Liver (tissue), 3 donors: ENCODE results near the gene SPON2.

Source experiments
- FOXA1 ChIP-seq: IDR thresholded peaks from 2 replicates; pipeline ENCODE4 v1.6.1; 2016; ENCODE audit warnings: antibody characterized with exemption
- RAD21 ChIP-seq, 2 donors: IDR thresholded peaks; 2 replicates each; pipeline ENCODE4 v1.6.1; 2016; ENCODE audit warnings: antibody characterized with exemption in 2 of 2, mild to moderate bottlenecking in 2 of 2
- TAF1 ChIP-seq: conservative IDR thresholded peaks from 2 replicates; pipeline ENCODE4 v1.6.1; 2016; ENCODE audit warnings: antibody characterized with exemption, mild to moderate bottlenecking
- YY1 ChIP-seq: IDR thresholded peaks from 2 replicates; pipeline ENCODE4 v1.6.1; 2016; ENCODE audit warnings: antibody characterized with exemption, mild to moderate bottlenecking
- TF ChIP-seq, protein P1 (sequence below): fragments of 150-350 bp; IDR thresholded peaks from 2 replicates; pipeline ENCODE4 v1.5.1; 2017; ENCODE audit warnings: improper control_type of control experiment, low read depth, low read length; ENCODE audit not compliant: missing input control
- TF ChIP-seq, protein P2 (sequence below): IDR thresholded peaks from 2 replicates; pipeline ENCODE4 v1.6.1; 2016; ENCODE audit warnings: antibody characterized with exemption, mild to moderate bottlenecking
- donor health status: healthy.
- donor health status: healthy.

DNA sequence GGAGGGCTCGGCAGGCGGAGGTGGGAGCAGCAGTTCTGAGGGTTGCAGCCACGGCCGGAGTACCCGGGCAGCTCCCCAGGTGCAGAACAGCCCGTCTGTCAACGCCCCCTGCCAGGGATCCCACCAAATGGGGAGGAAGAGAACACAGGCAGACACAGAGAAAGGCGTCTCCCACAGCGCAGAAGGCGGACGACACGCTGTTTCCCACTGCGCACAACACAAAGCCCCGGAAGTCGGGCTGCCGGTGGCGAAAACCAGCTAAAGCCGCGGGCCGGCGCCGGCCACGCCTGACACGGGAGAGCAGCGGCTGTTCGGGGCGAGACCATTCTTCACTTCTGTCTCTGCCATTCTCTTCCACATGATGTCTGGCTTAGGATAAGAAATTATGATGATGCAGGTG is 45.0 kb upstream of the SPON2 start:
- TF ChIP-seq RAD21 (IDR thresholded peaks at IDR 0.05) = no peak
- TF ChIP-seq, protein P1, sequence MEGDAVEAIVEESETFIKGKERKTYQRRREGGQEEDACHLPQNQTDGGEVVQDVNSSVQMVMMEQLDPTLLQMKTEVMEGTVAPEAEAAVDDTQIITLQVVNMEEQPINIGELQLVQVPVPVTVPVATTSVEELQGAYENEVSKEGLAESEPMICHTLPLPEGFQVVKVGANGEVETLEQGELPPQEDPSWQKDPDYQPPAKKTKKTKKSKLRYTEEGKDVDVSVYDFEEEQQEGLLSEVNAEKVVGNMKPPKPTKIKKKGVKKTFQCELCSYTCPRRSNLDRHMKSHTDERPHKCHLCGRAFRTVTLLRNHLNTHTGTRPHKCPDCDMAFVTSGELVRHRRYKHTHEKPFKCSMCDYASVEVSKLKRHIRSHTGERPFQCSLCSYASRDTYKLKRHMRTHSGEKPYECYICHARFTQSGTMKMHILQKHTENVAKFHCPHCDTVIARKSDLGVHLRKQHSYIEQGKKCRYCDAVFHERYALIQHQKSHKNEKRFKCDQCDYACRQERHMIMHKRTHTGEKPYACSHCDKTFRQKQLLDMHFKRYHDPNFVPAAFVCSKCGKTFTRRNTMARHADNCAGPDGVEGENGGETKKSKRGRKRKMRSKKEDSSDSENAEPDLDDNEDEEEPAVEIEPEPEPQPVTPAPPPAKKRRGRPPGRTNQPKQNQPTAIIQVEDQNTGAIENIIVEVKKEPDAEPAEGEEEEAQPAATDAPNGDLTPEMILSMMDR = no peak
- TF ChIP-seq TAF1 = no peak
- TF ChIP-seq FOXA1 = no peak
- TF ChIP-seq, protein P2, sequence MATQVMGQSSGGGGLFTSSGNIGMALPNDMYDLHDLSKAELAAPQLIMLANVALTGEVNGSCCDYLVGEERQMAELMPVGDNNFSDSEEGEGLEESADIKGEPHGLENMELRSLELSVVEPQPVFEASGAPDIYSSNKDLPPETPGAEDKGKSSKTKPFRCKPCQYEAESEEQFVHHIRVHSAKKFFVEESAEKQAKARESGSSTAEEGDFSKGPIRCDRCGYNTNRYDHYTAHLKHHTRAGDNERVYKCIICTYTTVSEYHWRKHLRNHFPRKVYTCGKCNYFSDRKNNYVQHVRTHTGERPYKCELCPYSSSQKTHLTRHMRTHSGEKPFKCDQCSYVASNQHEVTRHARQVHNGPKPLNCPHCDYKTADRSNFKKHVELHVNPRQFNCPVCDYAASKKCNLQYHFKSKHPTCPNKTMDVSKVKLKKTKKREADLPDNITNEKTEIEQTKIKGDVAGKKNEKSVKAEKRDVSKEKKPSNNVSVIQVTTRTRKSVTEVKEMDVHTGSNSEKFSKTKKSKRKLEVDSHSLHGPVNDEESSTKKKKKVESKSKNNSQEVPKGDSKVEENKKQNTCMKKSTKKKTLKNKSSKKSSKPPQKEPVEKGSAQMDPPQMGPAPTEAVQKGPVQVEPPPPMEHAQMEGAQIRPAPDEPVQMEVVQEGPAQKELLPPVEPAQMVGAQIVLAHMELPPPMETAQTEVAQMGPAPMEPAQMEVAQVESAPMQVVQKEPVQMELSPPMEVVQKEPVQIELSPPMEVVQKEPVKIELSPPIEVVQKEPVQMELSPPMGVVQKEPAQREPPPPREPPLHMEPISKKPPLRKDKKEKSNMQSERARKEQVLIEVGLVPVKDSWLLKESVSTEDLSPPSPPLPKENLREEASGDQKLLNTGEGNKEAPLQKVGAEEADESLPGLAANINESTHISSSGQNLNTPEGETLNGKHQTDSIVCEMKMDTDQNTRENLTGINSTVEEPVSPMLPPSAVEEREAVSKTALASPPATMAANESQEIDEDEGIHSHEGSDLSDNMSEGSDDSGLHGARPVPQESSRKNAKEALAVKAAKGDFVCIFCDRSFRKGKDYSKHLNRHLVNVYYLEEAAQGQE = no peak
- TF ChIP-seq YY1 = no peak
